NCI-H146 (cell line): ENCODE results near the gene LRRC36.

Experiments used
- DNase-seq: peaks from one replicate; lab custom pipeline; 2025; lab: John Stamatoyannopoulos, UW

LRRC36 gene

GRCh38 chr16:67294171-67294757 is 32.4 kb upstream of the LRRC36 start:
- DNase-seq, result no peak

GRCh38 chr16:67294938-67295361 is 31.7 kb upstream of the LRRC36 start:
- DNase-seq, result no peak

GRCh38 chr16:67296420-67296819 is 30.2 kb upstream of the LRRC36 start:
- no peak for DNase-seq

- no peak for DNase-seq
These were observed 28.3 kb upstream of the LRRC36 start for GRCh38 chr16:67298277-67298676.

GRCh38 chr16:67299269-67299668 is 27.3 kb upstream of the LRRC36 start:
- DNase-seq, result no peak

- DNase-seq, result no peak
These were observed 25.4 kb upstream of the LRRC36 start for GRCh38 chr16:67301080-67301782.

GRCh38 chr16:67302076-67302475 is 24.5 kb upstream of the LRRC36 start:
- DNase-seq, result no peak

- no peak for DNase-seq
These were observed 23.6 kb upstream of the LRRC36 start for GRCh38 chr16:67302970-67303369.

- no peak for DNase-seq
These were observed 22.6 kb upstream of the LRRC36 start for GRCh38 chr16:67304020-67304419.

GRCh38 chr16:67305216-67306071 is 21.2 kb upstream of the LRRC36 start:
- no peak for DNase-seq

- DNase-seq, result no peak
These were observed 16.1 kb upstream of the LRRC36 start for GRCh38 chr16:67310561-67310960.

GRCh38 chr16:67311607-67312488 is 14.8 kb upstream of the LRRC36 start:
- no peak for DNase-seq

- DNase-seq, result no peak
These were observed 13.9 kb upstream of the LRRC36 start for GRCh38 chr16:67312719-67313118.

- DNase-seq, result no peak
These were observed 8.8 kb upstream of the LRRC36 start for GRCh38 chr16:67317853-67318252.

- no peak for DNase-seq
These were observed 522 bp upstream of the LRRC36 start for GRCh38 chr16:67326115-67326471.

GRCh38 chr16:67327743-67328142 is 1.1 kb downstream of the LRRC36 start:
- no peak for DNase-seq

- no peak for DNase-seq
These were observed 3.3 kb downstream of the LRRC36 start for GRCh38 chr16:67329901-67330300.

- DNase-seq, result no peak
These were observed 6.7 kb downstream of the LRRC36 start for GRCh38 chr16:67333315-67333714.

- DNase-seq, result no peak
These were observed 9.5 kb downstream of the LRRC36 start for GRCh38 chr16:67336116-67336515.

GRCh38 chr16:67336648-67337047 is 10.0 kb downstream of the LRRC36 start:
- DNase-seq, result no peak

GRCh38 chr16:67339453-67339852 is 12.8 kb downstream of the LRRC36 start:
- DNase-seq, result no peak

GRCh38 chr16:67341250-67341649 is 14.6 kb downstream of the LRRC36 start:
- no peak for DNase-seq
